ENCODE results near the gene KLHL3.
"Not testable (repeated sequence)": the region's sequence is repeated elsewhere in the genome, so short reads cannot be mapped to it uniquely, and the experiment has no call there.

Gene KLHL3

GRCh38 chr5:137646761-137647160, 89.1 kb downstream of the KLHL3 start:
- Histone ChIP-seq H3K4me3 (no peak overlapping the region), H3K9ac (ENCODE audit: insufficient read length) (no peak overlapping the region), H3K9me3 (ENCODE audit: low read depth, low read length) (no peaks in the 10 kb centered on the region), H3K36me3 (ENCODE audit: insufficient read depth, low read length) (no peaks in the 10 kb centered on the region), H3K27ac (no peak overlapping the region)
- no peak for TF ChIP-seq FOXP2 (optimal IDR thresholded peaks at IDR 0.05; ENCODE audit: control extremely low read depth, extremely low read length, insufficient read depth)
- no peak for TF ChIP-seq EZH2 (IDR thresholded peaks at IDR 0.05)
- TF ChIP-seq POLR2AphosphoS5 (IDR thresholded peaks at IDR 0.05; ENCODE audit: borderline replicate concordance, low read depth, low read length): no peak
- no peak for DNase-seq (ENCODE audit: low read depth, low spot score)

- H3K9me3 ChIP-seq (ENCODE audit: low read depth, low read length); H3K9ac ChIP-seq (ENCODE audit: insufficient read length); H3K27ac ChIP-seq; DNase-seq (ENCODE audit: low read depth, low spot score); H3K36me3 ChIP-seq (ENCODE audit: insufficient read depth, low read length); H3K4me3 ChIP-seq: not testable (repeated sequence)
Measured at GRCh38 chr5:137643081-137643480, 92.8 kb downstream of the KLHL3 start.

GRCh38 chr5:137642091-137642490, 93.8 kb downstream of the KLHL3 start:
- no peak overlapping the region for H3K9ac ChIP-seq (ENCODE audit: insufficient read length)
- H3K4me3 ChIP-seq: no peak overlapping the region
- no peak for DNase-seq (ENCODE audit: low read depth, low spot score)
- TF ChIP-seq POLR2AphosphoS5 (IDR thresholded peaks at IDR 0.05; ENCODE audit: borderline replicate concordance, low read depth, low read length): no peak
- TF ChIP-seq FOXP2 (optimal IDR thresholded peaks at IDR 0.05; ENCODE audit: control extremely low read depth, extremely low read length, insufficient read depth): no peak
- no peaks in the 10 kb centered on the region for H3K9me3 ChIP-seq (ENCODE audit: low read depth, low read length)
- no peaks in the 10 kb centered on the region for H3K36me3 ChIP-seq (ENCODE audit: insufficient read depth, low read length)
- H3K27ac ChIP-seq: no peak overlapping the region

- TF ChIP-seq EZH2 (IDR thresholded peaks at IDR 0.05) (no peak), POLR2AphosphoS5 (IDR thresholded peaks at IDR 0.05; ENCODE audit: borderline replicate concordance, low read depth, low read length) (no peak), FOXP2 (optimal IDR thresholded peaks at IDR 0.05; ENCODE audit: control extremely low read depth, extremely low read length, insufficient read depth) (no peak)
Measured at GRCh38 chr5:137641148-137641547, 94.7 kb downstream of the KLHL3 start.

GRCh38 chr5:137639645-137640044, 96.2 kb downstream of the KLHL3 start:
- no peaks in the 10 kb centered on the region for H3K36me3 ChIP-seq (ENCODE audit: insufficient read depth, low read length)
- no peaks in the 10 kb centered on the region for H3K9me3 ChIP-seq (ENCODE audit: low read depth, low read length)
- no peak overlapping the region for H3K27ac ChIP-seq
- no peak overlapping the region for H3K4me3 ChIP-seq
- H3K9ac ChIP-seq (ENCODE audit: insufficient read length): no peak overlapping the region
- TF ChIP-seq POLR2AphosphoS5 (IDR thresholded peaks at IDR 0.05; ENCODE audit: borderline replicate concordance, low read depth, low read length): no peak
- TF ChIP-seq EZH2 (IDR thresholded peaks at IDR 0.05): no peak
- no peak for TF ChIP-seq FOXP2 (optimal IDR thresholded peaks at IDR 0.05; ENCODE audit: control extremely low read depth, extremely low read length, insufficient read depth)
- DNase-seq (ENCODE audit: low read depth, low spot score): no peak

More at GRCh38 chr5:137641148-137641547, 94.7 kb downstream of the KLHL3 start:
- Histone ChIP-seq H3K27ac (no peak overlapping the region), H3K4me3 (no peak overlapping the region), H3K9ac (ENCODE audit: insufficient read length) (no peak overlapping the region), H3K36me3 (ENCODE audit: insufficient read depth, low read length) (no peaks in the 10 kb centered on the region), H3K9me3 (ENCODE audit: low read depth, low read length) (no peaks in the 10 kb centered on the region)
- DNase-seq (ENCODE audit: low read depth, low spot score): no peak

GRCh38 chr5:137638841-137639240, 97.0 kb downstream of the KLHL3 start:
- no peak overlapping the region for H3K4me3 ChIP-seq
- H3K9ac ChIP-seq (ENCODE audit: insufficient read length): no peak overlapping the region
- no peak overlapping the region for H3K27ac ChIP-seq
- no peak for DNase-seq (ENCODE audit: low read depth, low spot score)
- H3K9me3 ChIP-seq (ENCODE audit: low read depth, low read length): no peaks in the 10 kb centered on the region
- H3K36me3 ChIP-seq (ENCODE audit: insufficient read depth, low read length): no peaks in the 10 kb centered on the region
- TF ChIP-seq FOXP2 (optimal IDR thresholded peaks at IDR 0.05; ENCODE audit: control extremely low read depth, extremely low read length, insufficient read depth): no peak
- TF ChIP-seq POLR2AphosphoS5 (IDR thresholded peaks at IDR 0.05; ENCODE audit: borderline replicate concordance, low read depth, low read length): no peak
- no peak for TF ChIP-seq EZH2 (IDR thresholded peaks at IDR 0.05)

- Histone ChIP-seq H3K9me3 (ENCODE audit: low read depth, low read length) (no peaks in the 10 kb centered on the region), H3K36me3 (ENCODE audit: insufficient read depth, low read length) (no peaks in the 10 kb centered on the region), H3K4me3 (no peak overlapping the region), H3K27ac (no peak overlapping the region), H3K9ac (ENCODE audit: insufficient read length) (no peak overlapping the region)
- TF ChIP-seq POLR2AphosphoS5 (IDR thresholded peaks at IDR 0.05; ENCODE audit: borderline replicate concordance, low read depth, low read length): no peak
- no peak for TF ChIP-seq EZH2 (IDR thresholded peaks at IDR 0.05)
- TF ChIP-seq FOXP2 (optimal IDR thresholded peaks at IDR 0.05; ENCODE audit: control extremely low read depth, extremely low read length, insufficient read depth): no peak
- DNase-seq (ENCODE audit: low read depth, low spot score): no peak
Measured at GRCh38 chr5:137636830-137637714, 98.8 kb downstream of the KLHL3 start.

- no peak for DNase-seq (ENCODE audit: low read depth, low spot score)
- Histone ChIP-seq H3K4me3 (no peak overlapping the region), H3K9me3 (ENCODE audit: low read depth, low read length) (no peaks in the 10 kb centered on the region), H3K27ac (no peak overlapping the region), H3K36me3 (ENCODE audit: insufficient read depth, low read length) (no peaks in the 10 kb centered on the region), H3K9ac (ENCODE audit: insufficient read length) (no peak overlapping the region)
- TF ChIP-seq POLR2AphosphoS5 (IDR thresholded peaks at IDR 0.05; ENCODE audit: borderline replicate concordance, low read depth, low read length) (no peak), FOXP2 (optimal IDR thresholded peaks at IDR 0.05; ENCODE audit: control extremely low read depth, extremely low read length, insufficient read depth) (no peak)
Measured at GRCh38 chr5:137636099-137636498, 99.8 kb downstream of the KLHL3 start.

- Histone ChIP-seq H3K9me3 (ENCODE audit: low read depth, low read length) (no peaks in the 10 kb centered on the region), H3K9ac (ENCODE audit: insufficient read length) (no peak overlapping the region), H3K36me3 (ENCODE audit: insufficient read depth, low read length) (no peaks in the 10 kb centered on the region), H3K4me3 (no peak overlapping the region), H3K27ac (no peak overlapping the region)
- no peak for DNase-seq (ENCODE audit: low read depth, low spot score)
- TF ChIP-seq POLR2AphosphoS5 (IDR thresholded peaks at IDR 0.05; ENCODE audit: borderline replicate concordance, low read depth, low read length): no peak
- TF ChIP-seq EZH2 (IDR thresholded peaks at IDR 0.05): no peak
- TF ChIP-seq FOXP2 (optimal IDR thresholded peaks at IDR 0.05; ENCODE audit: control extremely low read depth, extremely low read length, insufficient read depth): no peak
Measured at GRCh38 chr5:137635521-137635921, 100.4 kb downstream of the KLHL3 start.
